ENCODE results near the gene STUB1. TPM values are rescaled to one million over a fixed set of nuclear protein-coding genes. Genes with fewer than 3 reads are reported as not detected.

STUB1 gene
- total RNA-seq, 1 experiment from 2014 or later = 453 TPM

GRCh38 chr16:674968-675883 is 5.0 kb upstream of the STUB1 start, which contains the start of gene RHBDL1:
Gene RHBDL1 (plus strand): TSS chr16:675671. CDS start chr16:675791, 120 bp downstream.
- in situ Hi-C loops (cut with HindIII; ENCODE audit: low pct_unique_long_range_greater_than_20kb, low sequenced_read_pairs) = no loop called here
- no peak for DNase-seq (ENCODE audit: low read depth)

GRCh38 chr16:675884-676564 is 4.2 kb upstream of the STUB1 start:
- DNase-seq (ENCODE audit: low read depth) = no peak
- in situ Hi-C loops (cut with HindIII; ENCODE audit: low pct_unique_long_range_greater_than_20kb, low sequenced_read_pairs) = no loop called here

DNA sequence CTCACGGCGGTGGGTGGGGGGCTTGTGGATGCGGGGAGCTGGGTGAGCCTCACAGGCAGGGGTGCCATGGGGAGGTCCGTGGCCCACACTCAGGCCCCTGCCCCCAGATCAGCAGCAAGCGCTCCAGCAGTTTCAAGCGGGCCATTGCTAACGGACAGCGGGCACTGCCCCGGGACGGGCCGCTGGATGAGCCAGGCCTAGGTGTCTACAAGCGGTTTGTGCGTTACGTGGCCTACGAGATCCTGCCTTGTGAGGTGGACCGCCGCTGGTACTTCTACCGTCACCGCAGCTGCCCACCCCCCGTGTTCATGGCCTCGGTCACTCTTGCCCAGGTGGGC is 3.7 kb upstream of the STUB1 start:
- in situ Hi-C loops (cut with HindIII; ENCODE audit: low pct_unique_long_range_greater_than_20kb, low sequenced_read_pairs) = no loop called here
- DNase-seq (ENCODE audit: low read depth) = no peak

DNA sequence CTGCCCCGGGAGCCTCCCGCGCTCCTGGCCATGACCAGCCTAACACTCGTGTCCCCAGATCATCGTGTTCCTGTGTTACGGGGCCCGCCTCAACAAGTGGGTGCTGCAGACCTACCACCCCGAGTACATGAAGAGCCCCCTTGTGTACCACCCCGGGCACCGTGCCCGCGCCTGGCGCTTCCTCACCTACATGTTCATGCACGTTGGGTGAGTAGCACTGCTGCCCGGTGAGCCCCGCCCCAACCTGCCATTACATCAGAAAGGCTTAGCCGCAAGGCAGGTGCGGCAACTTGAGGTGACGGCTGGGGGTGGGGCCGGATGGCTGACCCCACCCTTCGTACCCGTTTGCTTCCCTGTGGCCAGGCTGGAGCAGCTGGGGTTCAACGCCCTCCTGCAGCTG is 3.3 kb upstream of the STUB1 start:
- in situ Hi-C loops (cut with HindIII; ENCODE audit: low pct_unique_long_range_greater_than_20kb, low sequenced_read_pairs) = no loop called here
- DNase-seq (ENCODE audit: low read depth) = no peak

DNA sequence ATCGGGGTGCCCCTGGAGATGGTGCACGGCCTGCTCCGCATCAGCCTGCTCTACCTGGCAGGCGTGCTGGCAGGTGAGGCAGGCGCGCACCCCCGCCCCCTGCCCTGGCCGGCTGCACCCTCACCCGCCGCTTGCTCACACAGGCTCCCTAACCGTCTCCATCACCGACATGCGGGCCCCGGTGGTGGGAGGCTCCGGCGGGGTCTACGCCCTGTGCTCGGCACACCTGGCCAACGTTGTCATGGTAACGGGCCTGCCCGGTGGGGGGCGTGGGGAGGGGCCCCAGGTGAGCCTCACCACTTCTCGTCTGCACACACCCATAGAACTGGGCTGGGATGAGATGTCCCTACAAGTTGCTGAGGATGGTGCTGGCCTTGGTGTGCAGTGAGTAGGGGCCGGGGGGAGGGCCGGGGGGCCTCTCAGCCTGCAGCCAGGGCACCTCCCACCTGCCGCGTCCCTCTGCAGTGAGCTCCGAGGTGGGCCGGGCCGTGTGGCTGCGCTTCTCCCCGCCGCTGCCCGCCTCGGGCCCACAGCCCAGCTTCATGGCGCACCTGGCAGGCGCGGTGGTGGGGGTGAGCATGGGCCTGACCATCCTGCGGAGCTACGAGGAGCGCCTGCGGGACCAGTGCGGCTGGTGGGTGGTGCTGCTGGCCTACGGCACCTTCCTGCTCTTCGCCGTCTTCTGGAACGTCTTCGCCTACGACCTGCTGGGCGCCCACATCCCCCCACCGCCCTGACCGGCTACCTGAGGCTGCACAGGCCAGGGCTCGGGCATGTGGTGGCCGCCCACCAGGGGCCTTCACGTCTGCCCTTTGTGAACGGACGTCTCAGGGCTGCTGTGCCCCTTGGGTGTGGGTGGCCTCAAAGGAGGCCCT is 2.7 kb upstream of the STUB1 start:
- in situ Hi-C loops (cut with HindIII; ENCODE audit: low pct_unique_long_range_greater_than_20kb, low sequenced_read_pairs) = no loop called here
- DNase-seq (ENCODE audit: low read depth) = no peak

- DNase-seq (ENCODE audit: low read depth) = no peak
- in situ Hi-C loops (cut with HindIII; ENCODE audit: low pct_unique_long_range_greater_than_20kb, low sequenced_read_pairs) = no loop called here
Measured at GRCh38 chr16:678209-678857, 1.9 kb upstream of the STUB1 start.

GRCh38 chr16:678858-679813 is 1.1 kb upstream of the STUB1 start:
- in situ Hi-C loops (cut with HindIII; ENCODE audit: low pct_unique_long_range_greater_than_20kb, low sequenced_read_pairs) = no loop called here
- DNase-seq (ENCODE audit: low read depth) = peak; percentile 93

- in situ Hi-C loops (cut with HindIII; ENCODE audit: low pct_unique_long_range_greater_than_20kb, low sequenced_read_pairs) = no loop called here
- DNase-seq (ENCODE audit: low read depth) = no peak
Measured at GRCh38 chr16:680625-680945, 375 bp downstream of the STUB1 start.

DNA sequence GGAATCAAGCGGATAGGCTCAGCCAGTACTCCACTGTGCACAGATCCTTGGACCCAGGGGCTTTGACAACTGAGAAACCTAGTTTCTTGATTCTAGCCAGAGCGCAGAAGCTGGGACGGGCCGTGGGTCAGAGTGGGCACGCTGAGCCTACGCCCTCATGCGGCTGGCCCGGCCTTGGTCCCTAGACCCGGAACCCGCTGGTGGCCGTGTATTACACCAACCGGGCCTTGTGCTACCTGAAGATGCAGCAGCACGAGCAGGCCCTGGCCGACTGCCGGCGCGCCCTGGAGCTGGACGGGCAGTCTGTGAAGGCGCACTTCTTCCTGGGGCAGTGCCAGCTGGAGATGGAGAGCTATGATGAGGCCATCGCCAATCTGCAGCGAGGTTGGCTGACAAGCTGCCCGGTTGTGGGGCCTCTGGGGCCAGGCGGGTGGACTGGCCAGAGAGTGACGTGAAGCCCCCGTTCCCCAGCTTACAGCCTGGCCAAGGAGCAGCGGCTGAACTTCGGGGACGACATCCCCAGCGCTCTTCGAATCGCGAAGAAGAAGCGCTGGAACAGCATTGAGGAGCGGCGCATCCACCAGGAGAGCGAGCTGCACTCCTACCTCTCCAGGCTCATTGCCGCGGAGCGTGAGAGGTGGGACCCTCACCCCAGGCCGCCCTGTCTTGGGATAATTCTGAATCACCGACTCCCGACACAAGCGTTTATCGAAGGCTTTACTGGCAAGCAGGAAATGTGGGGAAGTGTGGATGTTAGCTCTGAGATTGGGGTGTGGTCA is 946 bp downstream of the STUB1 start:
- DNase-seq (ENCODE audit: low read depth) = peak; percentile 48

GRCh38 chr16:681746-682427 is 1.7 kb downstream of the STUB1 start:
- peak; percentile 50 for DNase-seq (ENCODE audit: low read depth)
- in situ Hi-C loops (cut with HindIII; ENCODE audit: low pct_unique_long_range_greater_than_20kb, low sequenced_read_pairs) = no loop called here

More for the DNA sequence above, 946 bp downstream of the STUB1 start:
- in situ Hi-C loops (cut with HindIII; ENCODE audit: low pct_unique_long_range_greater_than_20kb, low sequenced_read_pairs) = no loop called here

DNA sequence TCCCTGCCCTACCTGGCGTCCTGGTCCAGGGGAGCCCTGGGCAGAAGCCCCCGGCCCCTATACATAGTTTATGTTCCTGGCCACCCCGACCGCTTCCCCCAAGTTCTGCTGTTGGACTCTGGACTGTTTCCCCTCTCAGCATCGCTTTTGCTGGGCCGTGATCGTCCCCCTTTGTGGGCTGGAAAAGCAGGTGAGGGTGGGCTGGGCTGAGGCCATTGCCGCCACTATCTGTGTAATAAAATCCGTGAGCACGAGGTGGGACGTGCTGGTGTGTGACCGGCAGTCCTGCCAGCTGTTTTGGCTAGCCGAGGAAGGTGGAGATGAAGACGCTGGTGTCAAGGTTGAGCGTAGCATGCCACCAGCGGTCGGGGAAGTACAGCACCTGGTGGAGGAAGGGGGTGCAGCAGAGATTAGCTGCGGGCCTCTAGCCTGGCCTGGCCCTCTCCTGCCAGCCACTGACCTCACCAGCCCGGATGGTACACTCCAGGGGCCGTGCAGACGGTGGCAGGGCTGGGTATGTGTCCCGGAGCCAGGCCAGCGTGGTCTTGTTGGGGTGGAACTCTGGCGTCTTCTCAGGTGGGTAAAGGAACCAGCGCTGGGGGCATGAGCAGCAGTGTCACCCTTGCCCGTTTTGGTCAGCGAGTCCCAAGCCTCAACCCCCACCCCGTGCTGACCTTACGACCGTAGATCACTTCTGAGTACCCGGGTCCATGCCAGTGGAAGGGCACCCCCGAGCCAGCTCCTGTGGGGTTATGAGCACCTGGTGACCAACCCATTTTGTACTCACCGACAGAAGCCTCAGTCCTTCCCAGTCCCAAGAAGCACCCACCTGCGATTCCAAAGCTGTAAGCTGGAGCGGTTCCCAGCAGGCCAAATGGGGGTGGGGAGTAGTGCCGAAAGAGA is 2.5 kb downstream of the STUB1 start:
- no peak for DNase-seq (ENCODE audit: low read depth)
- in situ Hi-C loops (cut with HindIII; ENCODE audit: low pct_unique_long_range_greater_than_20kb, low sequenced_read_pairs) = no loop called here

- DNase-seq (ENCODE audit: low read depth) = peak; percentile 63
- in situ Hi-C loops (cut with HindIII; ENCODE audit: low pct_unique_long_range_greater_than_20kb, low sequenced_read_pairs) = no loop called here
Measured at GRCh38 chr16:683396-684070, 3.3 kb downstream of the STUB1 start.

DNA sequence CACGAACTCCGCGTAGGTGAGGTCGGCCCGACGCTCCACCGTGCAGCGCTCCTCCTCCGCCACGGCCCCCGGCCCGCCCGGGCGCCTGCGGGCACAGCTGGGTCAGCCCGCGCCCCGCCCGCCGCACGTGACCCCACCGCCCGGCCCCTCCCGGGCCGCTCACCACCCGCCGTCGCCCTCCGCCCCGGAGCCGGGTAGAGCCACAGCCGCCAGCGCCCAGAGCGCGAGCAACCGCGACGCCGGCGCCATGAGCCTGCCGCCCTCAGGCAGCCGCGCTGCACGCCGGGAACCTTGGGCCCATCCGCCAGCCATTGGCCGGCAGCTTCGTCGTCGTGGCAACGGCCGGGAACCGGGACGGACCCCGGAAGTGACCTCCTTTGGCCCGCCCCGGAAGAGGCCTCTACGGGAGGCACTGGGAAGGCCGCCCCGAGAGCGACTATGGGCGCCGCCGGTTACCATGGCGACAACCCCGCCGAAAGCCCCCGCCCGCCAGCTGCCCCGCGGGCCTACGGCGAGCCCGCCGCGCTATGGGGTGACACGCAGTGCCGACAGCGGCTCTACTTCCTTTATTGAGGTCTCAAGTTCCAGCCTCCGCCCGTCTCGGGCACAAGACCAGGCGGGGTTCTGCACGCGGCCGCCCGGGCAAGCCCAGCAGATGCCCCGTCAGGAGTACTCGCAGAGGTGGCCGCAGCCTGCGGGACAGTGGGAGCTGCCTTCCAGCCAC is 4.0 kb downstream of the STUB1 start, which contains the start of gene JMJD8:
Gene JMJD8, minus strand, starts transcription at position 264 of the 724 bp plus-strand sequence. Its CDS starts 15 bp downstream, at position 249.
- DNase-seq (ENCODE audit: low read depth) = peak; percentile 98
- in situ Hi-C loops (cut with HindIII; ENCODE audit: low pct_unique_long_range_greater_than_20kb, low sequenced_read_pairs) = no loop called here
